Measurements from ENCODE around the gene KCTD12. TPM values are rescaled to one million over a fixed set of nuclear protein-coding genes. Genes with fewer than 3 reads are reported as not detected.
"Not testable (repeated sequence)": the region's sequence is repeated elsewhere in the genome, so short reads cannot be mapped to it uniquely, and the experiment has no call there.

Gene KCTD12
- total RNA-seq, 4 donors from 2014 or later = 27.9 to 59.3 (median 37.8) TPM

- TF ChIP-seq CTCF (IDR thresholded peaks at IDR 0.05) (no peak), POLR2A (IDR thresholded peaks at IDR 0.05) (no peak)
- WGBS, 2 donors = 82 to 98% methylated on average over 3 of the region's 3 CpGs
- intact Hi-C loops (cut with DNase I) = no loop called here
These were observed 42.3 kb upstream of the KCTD12 start for GRCh38 chr13:76928456-76928855.

GRCh38 chr13:76927955-76928354 lies 41.8 kb upstream of the KCTD12 start:
- 86 to 88% methylated on average over 5 of the region's 5 CpGs for WGBS, 2 donors
- H3K4me1 ChIP-seq = no peaks in the 10 kb centered on the region
- no peak for DNase-seq

More at GRCh38 chr13:76928456-76928855, 42.3 kb upstream of the KCTD12 start:
- no peaks in the 10 kb centered on the region for H3K27me3 ChIP-seq
- no peaks in the 10 kb centered on the region for H3K36me3 ChIP-seq
- H3K4me1 ChIP-seq = no peaks in the 10 kb centered on the region
- DNase-seq = no peak
- H3K4me3 ChIP-seq (replicated peaks in 1 of 3) = no peak overlapping the region
- H3K9me3 ChIP-seq = no peaks in the 10 kb centered on the region
- H3K27ac ChIP-seq = no peak overlapping the region

DNA sequence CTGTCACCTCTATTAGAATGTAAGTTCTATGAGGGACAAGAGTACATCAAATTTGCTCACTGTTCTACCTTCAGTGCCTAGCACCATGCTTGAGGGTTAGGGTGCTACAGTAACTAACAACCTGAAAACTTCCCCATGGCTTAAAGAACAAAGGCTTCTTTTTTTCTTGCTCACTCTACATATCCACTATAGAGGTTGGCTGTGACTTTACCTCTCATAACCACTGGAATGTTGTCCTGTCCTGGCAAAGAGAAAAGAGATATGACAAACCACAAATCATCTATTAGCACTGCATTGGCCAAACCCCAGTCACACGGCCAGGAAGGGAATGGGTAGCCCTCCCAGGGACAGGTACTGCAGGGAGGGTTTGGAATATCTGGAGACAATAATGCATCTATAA lies 38.9 kb upstream of the KCTD12 start:
- H3K4me3 ChIP-seq (replicated peaks in 1 of 3) = no peak overlapping the region
- no peak overlapping the region for H3K27ac ChIP-seq
- TF ChIP-seq CTCF (IDR thresholded peaks at IDR 0.05) (no peak), POLR2A (IDR thresholded peaks at IDR 0.05) (no peak)
- no peak for DNase-seq
- 84 to 88% methylated on average over 1 of the region's 1 CpG for WGBS, 2 donors
- no peaks in the 10 kb centered on the region for H3K36me3 ChIP-seq
- H3K4me1 ChIP-seq = no peaks in the 10 kb centered on the region
- H3K9me3 ChIP-seq = no peaks in the 10 kb centered on the region
- intact Hi-C loops (cut with DNase I) = no loop called here
- no peaks in the 10 kb centered on the region for H3K27me3 ChIP-seq

More at GRCh38 chr13:76927955-76928354, 41.8 kb upstream of the KCTD12 start:
- H3K4me3 ChIP-seq (replicated peaks in 1 of 3) = no peak overlapping the region
- no peak overlapping the region for H3K27ac ChIP-seq
- TF ChIP-seq POLR2A (IDR thresholded peaks at IDR 0.05) (no peak), CTCF (IDR thresholded peaks at IDR 0.05) (no peak)
- intact Hi-C loops (cut with DNase I) = no loop called here
- no peaks in the 10 kb centered on the region for H3K27me3 ChIP-seq
- H3K36me3 ChIP-seq = no peaks in the 10 kb centered on the region
- no peaks in the 10 kb centered on the region for H3K9me3 ChIP-seq

GRCh38 chr13:76921516-76921915 lies 35.3 kb upstream of the KCTD12 start:
- H3K27ac ChIP-seq = no peak overlapping the region
- no peaks in the 10 kb centered on the region for H3K36me3 ChIP-seq
- H3K27me3 ChIP-seq = no peaks in the 10 kb centered on the region
- no peaks in the 10 kb centered on the region for H3K4me1 ChIP-seq
- no peak for DNase-seq
- 96 to 97% methylated on average over 1 of the region's 1 CpG for WGBS, 2 donors
- no peaks in the 10 kb centered on the region for H3K9me3 ChIP-seq
- TF ChIP-seq CTCF (IDR thresholded peaks at IDR 0.05) (no peak), POLR2A (IDR thresholded peaks at IDR 0.05) (no peak)
- intact Hi-C loops (cut with DNase I) = no loop called here
- H3K4me3 ChIP-seq (replicated peaks in 1 of 3) = no peak overlapping the region

DNA sequence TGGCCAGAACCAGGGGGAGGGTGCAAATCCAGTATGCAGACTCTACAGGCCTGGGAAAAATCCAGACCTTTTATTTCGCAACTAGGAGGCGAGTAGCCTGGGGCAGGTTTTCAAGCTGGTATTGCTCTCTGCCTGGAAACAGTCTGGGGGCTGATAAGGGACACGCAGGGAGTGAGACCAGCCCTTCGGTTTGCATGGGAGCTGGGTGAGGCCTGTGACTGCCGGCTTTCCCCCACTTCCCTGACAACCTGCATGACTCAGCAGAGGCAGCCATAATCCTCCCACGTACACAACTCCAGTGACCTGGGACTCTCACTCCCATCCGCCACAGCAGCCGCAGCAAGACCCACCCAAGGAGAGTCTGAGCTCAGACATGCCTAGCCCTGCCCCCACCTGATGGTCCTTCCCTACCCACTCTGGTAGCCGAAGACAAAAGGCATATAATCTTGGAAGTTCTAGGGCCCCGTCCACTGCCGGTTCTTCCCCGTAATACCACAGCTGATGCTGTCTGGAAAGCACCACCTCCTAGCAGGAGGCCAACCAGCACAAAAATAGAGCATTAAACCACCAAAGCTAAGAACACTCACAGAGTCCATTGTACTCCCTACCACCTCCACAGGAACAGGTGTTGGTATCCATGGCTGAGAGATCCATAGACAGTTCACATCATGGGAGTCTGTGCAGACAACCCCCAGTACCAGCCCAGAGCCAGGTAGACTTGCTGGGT lies 31.7 kb upstream of the KCTD12 start:
- DNase-seq; H3K4me3 ChIP-seq (replicated peaks in 1 of 3); H3K4me1 ChIP-seq; H3K27ac ChIP-seq; H3K27me3 ChIP-seq; H3K36me3 ChIP-seq; intact Hi-C loops (cut with DNase I); H3K9me3 ChIP-seq: not testable (repeated sequence)
- WGBS, 2 donors = 89 to 91% methylated on average over 9 to 12 of the region's 12 CpGs
